GM20000 (cell line): ENCODE results near the gene LHFPL6.

Experiments used
- DNase-seq: peaks from one replicate; pipeline ENCODE4 v3.0.0; 2012; ENCODE audit warnings: low spot score
- CTCF ChIP-seq: IDR thresholded peaks from 2 replicates; pipeline ENCODE4 v1.5.1; 2012; ENCODE audit warnings: mild to moderate bottlenecking, control low read depth; ENCODE audit errors: extremely low read depth, missing control alignments

LHFPL6 gene

GRCh38 chr13:39379667-39380655, 223.0 kb downstream of the LHFPL6 start:
- DNase-seq, result no peak
- TF ChIP-seq CTCF, result no peak

GRCh38 chr13:39379118-39379517, 223.9 kb downstream of the LHFPL6 start:
- peak; percentile 37 for DNase-seq
- TF ChIP-seq CTCF, result no peak

GRCh38 chr13:39378306-39378705, 224.7 kb downstream of the LHFPL6 start:
- TF ChIP-seq CTCF, result no peak
- no peak for DNase-seq

GRCh38 chr13:39377699-39378098, 225.3 kb downstream of the LHFPL6 start:
- no peak for TF ChIP-seq CTCF
- DNase-seq, result no peak

GRCh38 chr13:39376076-39376475, 226.9 kb downstream of the LHFPL6 start:
- TF ChIP-seq CTCF, result no peak

GRCh38 chr13:39375601-39376000, 227.4 kb downstream of the LHFPL6 start:
- no peak for DNase-seq
- no peak for TF ChIP-seq CTCF

More at GRCh38 chr13:39376076-39376475, 226.9 kb downstream of the LHFPL6 start:
- no peak for DNase-seq

- no peak for TF ChIP-seq CTCF
- DNase-seq, result no peak
These were observed 228.2 kb downstream of the LHFPL6 start for GRCh38 chr13:39374741-39375189.
